ENCODE measurements around the gene CFAP91.

CFAP91 gene

DNA sequence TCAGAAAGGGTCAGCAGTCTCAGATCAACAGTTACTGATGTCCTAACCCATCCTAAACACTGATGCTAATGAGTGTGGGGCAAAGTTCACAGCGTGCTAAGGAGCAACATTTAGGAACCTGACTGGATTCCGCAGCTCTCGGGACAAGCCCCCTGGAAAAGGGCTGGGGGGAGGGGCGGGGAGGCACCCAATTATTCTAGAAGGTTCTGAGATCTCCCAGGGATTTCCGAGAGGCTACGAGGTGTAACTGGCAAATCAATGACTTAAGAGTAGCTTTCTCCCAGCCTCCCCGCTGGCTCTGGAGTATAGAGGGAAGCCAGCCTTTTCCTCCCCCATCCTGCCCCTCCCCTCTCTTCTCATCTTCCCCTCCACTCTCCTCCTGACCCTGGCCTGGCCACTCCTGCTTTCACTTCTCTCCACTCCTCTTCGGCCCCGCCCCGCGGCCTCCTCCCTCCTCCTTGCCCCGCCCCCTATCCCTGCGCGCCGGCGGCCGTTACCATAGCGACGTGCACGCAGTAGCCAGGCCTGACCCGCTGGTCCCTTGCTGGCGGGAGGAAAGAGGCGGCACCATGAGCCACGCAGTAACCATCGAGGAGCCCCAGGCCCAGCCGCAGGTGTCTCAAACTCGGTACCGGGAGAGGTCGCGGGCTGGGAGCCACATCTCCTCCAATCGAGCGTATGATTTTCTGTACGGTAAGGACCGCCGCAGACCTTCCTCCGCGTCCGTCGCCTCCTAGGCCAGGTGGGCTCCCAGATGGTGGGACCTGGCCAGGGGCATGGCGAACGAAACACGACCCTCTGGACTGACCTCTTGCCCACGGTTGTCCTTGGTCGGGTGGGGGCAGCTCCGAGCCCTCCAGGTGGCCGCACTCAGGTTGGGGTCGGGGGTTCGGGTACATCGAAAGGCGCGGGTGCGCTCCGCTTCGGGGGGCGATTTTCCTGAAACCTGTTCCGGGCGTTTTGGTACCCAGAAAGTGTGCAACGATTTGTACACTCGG, at the start of gene CFAP91:
CFAP91 (plus strand) TSS at position 493 of the 998 bp plus-strand sequence; CDS start at position 570, 77 bp downstream.
- DNase-seq = peak; percentile 93

DNA sequence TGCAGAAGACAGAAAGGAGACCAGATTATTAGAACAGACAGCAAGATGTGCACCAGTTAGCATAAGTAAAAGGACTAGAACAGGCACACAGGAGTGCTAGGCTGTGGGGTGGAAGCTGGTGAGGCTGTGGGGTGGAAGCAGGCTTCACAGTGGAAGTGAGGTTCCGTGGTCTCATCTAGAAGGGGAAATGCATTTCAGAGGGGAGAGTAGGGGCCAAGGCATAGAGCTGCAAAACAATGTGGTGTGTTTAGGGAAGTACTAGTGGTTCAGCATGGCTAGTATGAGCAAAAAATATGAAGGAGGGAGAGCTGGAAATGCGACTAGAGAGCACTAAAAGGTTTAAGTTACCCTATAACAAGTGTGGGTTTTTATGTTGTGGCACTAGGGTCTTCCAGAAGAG, 48.9 kb upstream of the CFAP91 start:
- DNase-seq = no peak

DNA sequence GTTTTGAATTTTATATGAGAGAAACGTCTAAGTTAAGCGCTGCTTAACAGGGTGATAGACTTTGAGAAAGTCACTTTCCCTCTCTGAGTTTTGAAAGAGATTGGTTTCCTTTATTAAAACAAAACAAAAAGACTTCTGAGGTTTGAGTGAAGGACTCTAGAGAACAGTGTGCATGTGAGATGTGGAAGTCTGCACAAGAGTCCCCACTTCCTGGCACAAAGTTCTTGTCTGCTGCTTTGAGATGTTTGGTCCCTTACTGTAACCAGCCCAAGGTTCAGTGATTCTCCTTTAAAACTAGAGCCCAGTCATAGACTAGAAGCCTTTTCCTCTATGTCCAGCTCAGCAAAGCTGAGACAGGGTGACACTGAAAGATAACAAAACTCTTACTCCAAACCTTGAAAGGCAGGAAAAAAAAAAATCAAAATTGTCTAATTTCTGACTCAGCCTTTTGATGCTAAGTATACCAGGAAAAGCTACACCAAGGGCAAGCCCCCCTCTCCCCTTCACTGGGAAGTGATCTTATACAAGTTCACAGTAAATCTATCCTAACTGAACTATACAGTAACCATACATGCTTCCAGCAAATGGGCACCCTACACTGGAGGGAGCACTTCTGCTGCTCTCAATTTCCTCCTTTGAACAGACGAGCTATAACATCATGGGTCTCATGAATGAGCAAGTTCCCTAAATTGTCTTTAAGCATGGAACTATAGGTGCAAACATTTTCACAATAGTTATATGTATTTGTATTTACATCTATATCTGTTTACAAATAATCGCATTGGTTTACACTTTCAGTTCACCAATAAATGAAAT, 44.7 kb upstream of the CFAP91 start:
- no peak for DNase-seq

DNA sequence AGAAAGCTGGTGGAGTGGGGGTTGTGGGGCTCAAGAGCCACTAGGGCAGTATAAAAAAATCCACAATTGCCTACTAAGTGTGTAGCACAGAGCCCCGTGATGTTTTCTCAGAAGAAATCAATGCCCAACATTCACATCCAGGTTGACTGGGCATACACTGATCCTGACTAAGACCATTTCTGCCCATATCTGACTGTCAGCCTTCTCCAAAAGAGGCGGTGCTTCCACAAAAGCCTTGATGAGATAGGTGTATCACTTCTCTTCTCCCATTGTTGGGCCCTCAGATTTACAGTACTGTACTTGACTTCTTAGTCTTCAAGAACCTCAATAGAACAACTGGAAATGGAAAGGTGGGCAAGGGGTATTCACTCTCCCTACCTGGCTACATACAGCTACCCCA, 43.8 kb upstream of the CFAP91 start:
- DNase-seq = no peak

DNA sequence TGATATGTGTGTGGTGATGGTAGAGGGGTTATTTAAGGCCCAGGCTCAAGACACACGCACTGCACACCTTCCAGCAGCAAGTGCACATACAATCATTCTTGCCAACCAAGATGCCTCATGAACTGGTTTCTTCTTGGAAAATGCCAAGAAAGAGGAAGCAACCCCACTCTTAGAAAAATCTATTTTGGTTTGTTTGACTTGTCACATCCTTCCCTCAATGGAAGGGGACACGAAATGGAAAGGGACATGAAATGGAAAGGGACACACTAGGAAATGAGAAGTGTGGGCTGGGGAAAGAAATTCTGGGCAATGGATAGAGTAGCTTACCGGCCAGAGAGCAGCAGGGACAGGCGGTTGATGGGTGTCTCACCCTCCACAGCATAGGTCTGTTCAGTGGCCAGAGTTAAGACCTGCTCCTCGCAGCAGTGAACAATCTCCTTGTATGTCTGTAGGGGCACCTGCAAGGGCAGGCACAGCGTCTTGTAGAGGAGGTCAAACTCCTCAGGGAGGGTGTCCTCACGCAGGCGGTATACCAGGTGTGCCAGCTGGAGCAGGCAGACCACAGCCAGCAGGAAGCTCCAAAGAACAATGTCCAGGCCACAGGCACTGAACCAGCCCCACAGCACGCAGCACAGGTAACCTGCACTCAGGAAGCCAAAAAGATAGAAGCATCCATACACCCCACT, 43.1 kb upstream of the CFAP91 start:
- DNase-seq = no peak

DNA sequence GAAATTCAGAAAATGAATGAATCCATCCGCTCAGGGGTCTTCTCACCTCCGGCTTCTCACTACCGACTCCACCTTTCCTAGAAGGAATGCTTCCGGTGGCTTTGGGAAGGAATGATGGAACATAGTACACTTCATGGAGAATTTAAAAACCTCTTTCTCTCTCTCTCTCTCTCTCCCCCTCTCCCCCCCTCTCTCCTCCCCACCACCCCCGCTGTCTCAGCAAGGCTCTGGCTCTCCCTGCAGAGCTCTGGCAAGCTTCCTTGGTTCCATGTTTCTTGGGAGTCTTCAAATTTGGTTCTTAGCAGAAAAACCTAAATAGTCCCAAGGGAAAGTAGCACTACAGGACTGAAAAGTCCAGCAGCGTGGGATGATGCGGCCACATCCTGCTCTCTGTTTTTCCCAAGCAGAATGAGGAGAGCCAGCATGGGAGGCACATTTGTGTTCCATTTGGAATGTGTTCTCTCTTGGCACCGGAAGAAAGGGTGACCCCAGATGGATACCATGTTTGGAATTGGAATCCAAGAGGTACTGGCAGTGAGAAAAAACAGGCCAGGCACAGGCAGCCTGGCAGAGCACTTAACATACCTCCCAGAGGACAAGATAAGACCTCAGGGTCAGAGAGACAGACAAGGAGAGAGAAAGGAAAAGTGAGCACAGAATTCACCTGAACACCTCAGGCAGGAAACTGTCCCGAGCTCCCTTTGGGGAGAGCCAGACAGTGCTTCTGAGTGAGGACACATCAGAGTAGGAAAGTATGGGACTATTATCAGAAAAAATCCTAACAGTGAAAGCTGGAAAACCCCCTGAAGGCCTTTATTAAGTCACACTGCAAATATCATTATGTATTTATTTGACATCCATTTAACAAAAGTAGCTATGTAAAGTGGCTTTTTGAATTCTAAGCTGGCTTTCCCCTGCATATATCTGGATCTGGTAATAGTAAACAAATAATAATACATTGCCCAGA, 42.1 kb upstream of the CFAP91 start, which contains the start of gene POPDC2:
POPDC2 (minus strand) TSS at position 116 of the 967 bp plus-strand sequence. CDS start 166 bp downstream, outside the sequence.
- no peak for DNase-seq

DNA sequence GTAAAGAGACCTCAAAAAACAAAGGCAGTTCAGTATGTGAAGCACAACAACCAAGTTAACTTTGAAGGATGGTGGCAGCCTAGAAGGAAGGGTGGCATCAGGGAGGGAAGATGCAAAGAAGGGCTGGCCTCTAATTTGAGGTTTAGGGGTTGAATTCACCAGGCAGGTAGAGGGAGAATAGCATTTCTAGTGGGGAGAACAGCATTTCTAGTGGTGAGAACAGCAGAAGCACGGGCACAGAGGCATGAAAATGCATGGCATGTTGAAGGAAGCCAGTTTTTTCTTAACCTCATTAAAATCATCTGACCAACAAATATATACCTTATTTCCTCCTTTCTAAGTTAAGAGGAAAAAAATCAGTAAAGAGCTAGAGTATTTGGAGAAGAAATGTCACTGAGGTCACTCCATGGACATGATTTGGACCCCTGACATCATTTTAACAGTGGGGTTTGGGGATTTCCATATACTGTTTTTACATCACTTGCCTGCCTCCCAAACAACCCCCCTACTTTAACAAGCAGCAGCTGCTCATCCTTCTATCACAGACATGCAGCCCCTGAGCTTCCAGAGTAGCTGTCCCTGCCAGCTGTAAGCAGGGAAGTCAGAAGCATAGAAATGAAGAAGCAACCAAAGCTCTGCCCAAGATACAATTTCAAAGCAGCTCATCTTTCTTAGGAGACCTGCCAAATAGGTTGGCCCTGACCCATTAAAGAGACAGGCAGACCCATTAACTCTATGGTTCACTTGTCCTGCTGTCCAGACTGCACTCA, 40.0 kb upstream of the CFAP91 start:
- no peak for DNase-seq

DNA sequence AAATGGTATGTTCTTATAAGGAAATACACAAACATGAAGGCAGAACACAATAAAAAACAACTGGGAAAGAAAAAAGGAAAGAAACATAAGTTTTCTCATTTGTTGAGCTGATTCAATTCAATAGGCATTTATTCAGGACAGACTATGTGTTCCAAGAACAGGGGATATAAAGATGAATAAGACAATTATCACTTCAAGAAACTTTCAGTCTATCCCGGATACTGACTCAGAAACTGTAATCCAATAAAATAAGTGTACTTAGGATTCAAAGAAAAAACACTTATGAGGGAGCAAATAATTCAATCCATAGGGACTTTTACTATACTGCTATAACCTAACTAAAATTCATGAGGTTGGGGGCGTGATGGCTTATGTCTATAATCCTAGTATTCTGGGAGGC, 38.9 kb upstream of the CFAP91 start:
- no peak for DNase-seq

DNA sequence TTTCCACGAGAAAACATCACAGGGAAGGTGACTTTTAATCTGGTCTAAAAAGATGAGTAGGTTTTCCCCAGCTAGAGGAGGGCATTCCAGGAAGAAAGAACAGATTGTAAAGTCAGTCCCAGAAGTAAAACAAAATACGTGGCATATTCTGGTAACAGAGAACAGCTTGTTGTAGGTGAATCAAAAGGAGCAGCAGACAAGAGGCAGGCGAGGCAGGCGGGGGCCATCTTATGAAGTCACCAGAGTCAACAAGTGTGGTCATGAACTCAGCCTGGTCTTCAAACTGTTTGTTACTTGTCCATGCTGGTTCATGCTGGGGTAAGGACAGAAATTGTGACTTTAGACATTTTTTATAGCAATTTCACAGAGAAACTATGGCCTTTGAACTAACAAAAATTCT, 38.5 kb upstream of the CFAP91 start:
- DNase-seq = no peak

DNA sequence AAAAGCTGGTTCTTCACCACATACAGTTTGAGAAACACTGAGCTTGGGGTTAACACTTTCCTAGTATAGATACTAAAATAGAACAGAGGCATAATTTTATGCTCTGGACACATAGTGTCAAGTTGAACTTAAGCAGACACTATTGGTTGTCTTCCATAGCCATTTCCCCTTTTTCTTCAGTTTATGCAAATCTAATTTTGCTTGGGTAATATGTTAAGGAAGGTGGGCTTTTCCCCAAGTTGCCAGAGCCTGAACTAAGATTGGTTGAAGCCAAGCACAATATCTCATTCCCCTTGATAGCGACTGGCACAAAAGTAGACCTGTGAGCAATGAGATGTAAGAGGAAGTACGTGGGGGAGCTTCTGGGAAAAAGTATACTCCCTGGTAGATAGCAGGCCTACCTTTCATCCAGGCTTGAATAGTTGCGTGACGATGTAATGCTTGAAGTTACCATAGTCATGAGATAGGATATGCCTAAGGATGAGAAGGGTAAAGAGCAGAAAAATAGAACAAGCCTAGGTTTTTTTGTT, 37.9 kb upstream of the CFAP91 start:
- no peak for DNase-seq

DNA sequence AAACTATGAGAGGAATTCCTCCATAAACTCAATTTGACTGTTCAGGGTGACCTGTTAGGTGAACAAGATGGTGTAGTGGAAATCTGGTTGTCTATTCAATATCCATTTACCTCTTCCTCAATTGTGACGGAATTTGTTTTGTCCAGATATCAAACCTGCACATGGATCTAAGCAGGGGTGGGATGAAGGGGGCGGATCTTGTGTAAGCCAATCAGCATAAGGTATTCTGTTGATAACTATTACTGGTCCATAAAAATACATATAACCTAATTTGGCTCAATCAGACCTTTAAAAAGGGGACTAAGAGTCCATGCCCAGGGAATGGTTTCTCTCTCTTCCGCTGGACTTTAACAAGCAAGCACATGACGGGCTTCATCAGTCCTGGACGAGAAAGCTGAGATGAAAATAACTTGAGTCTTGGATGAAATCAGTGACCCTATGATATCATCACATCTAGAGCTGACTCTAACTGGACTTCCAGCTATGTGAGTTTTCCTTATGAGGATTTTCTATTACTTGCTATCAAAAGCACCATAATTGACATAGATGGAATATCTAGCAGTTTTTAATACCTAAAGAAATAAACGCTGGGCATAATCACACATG, 36.8 kb upstream of the CFAP91 start:
- DNase-seq = no peak

DNA sequence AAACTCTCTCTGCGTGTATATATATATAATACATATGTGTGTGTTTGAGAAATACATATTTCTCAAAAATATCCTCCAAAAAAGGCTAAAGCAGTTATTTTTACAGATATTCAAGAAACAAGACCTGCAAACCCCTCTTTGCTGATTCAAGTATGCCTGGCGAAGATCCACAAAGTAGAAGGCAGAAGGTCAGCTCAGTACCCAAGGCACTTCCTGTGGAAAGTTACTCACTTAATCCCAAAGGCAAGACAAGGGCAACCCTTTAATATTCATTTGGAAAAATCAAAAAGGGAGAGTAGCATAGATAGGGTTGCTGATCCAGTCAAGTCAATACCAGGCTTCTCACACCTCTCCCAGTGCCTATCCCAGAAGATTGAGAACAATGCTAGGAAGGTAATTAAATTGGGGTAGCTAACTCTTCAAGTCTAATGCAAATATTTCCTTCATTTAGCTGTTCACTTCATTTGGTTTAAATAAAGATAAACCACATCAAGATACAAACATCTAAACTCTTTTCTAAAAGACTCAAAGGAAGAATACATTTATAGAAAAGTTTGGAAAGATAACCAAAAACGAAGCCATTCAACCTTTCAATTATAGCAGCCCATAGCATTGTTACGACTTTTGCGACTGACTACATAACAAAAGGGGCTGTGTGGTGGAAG, 32.8 kb upstream of the CFAP91 start:
- DNase-seq = no peak

DNA sequence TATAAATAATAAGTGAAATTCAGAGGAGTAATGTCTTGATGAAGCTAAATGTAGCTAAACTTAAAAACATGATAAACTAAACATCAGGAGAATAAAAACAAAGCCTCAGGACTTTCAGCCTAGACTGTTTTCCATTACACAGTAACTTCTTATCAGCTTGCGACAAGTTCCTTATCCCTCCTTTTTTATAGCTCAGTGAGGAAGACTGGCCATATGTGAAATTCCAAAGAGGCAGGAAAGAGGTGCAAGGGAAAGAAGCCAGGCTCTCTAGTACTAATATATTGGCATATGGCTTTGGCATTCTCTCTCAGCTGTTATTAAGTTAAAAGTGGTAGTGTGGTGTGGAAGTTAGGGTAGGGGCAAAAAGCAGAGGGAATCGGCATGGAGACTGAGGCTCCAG, 30.0 kb upstream of the CFAP91 start:
- DNase-seq = no peak

DNA sequence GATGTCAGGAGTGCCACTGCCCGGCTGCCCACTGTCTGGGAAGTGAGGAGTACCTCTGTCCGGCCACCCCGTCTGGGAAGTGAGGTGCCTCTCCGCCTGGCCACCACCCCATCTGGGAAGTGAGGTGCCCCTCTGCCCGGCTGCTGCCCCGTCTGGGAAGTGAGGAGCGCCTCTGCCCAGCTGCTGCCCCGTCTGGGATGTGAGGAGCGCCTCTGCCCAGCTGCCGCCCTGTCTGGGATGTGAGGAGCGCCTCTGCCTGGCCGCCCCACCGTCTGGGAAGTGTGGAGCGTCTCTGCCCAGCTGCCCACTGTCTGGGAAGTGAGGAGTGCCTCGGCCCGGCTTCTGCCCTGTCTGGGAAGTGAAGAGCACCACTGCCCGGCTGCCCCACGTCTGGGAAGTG, 28.9 kb upstream of the CFAP91 start:
- no peak for DNase-seq

DNA sequence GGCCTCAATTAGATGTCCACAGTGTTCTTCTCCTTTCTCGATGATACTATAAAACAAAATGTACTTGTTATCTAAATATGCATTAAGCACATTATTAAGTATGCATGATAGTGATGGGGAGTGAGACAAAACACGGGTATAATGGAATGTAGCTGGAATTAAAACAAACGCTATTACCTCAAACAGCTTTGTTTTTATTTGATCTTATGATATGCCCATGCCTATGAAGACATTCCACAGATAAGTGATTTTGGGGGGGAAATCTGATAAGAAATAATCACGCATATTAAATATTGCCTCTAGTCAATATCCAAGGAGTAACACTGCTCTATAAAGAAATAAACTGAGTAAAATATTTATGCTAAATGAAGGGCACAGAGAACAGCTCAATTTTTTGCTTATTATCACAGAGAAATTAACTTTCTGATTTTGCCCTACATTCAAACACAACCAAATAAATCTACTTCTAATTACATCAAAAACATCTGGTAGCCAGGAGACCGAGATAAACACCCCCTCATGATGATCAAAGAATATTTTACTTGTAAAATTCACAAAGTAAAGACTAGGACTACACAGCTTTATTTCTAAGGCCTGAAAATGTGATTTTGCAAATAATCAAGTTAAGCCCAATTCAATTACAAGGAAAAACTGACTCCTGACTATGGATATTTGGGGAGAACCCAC, 27.5 kb upstream of the CFAP91 start:
- DNase-seq = no peak

DNA sequence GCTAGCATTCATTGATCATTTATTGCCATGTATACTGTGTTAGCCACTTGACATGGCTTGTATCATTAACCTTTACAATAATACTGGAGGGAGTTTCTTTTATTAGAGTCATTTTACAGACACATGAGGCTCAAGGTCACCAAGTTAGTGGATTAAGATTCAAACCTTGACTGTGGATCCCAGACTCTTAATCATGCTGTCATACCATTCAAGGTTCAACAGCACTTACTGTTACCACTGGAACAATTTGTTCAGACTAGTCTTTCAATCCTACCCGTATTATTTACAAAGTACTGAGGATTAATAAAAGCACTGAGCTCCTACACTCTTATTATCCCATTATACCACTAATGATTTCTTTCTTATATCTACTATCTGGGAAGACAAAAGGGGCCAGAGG, 26.8 kb upstream of the CFAP91 start:
- DNase-seq = no peak

DNA sequence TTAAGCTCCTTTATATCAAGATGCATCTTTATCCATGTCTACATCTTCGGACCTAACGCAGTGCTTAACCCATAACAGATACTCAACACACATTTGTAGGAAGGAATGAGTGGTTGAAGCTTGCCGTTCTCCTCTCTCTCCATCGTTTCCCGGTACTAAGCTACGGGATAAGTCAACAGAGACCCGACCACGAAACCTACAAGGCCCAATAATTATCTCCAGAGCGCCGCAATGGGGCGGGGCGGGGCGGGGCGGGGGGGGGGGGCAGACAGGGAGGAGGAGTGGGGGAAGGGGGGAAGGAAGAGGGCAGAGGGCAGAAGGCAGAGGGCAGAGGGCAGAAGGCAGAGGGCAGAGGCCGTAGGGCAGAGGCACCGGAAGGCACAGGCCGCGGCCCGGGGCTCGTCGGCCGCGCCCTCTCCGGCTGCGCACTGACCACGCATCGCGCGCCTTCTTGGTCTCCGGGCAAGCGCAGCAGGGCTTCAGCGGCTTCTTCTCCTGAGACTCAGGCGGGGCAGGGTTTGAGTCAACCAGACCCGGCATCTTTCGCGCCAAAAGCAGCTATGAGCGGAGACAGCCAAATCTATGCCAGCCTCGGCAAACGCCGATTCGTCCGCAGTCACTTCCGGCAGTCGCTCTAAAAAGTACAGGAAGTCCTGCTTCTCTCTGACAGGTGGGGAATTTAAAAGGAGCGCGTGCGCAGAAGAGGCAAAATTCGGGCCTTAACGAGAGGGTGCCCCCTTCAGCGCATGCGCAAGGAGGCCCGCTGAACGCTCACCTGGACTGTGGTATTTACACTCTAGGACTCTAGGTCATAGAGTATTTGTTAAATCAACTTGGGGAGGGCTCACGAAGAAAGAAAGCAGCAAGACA, 25.8 kb upstream of the CFAP91 start, which contains the start of gene COX17:
COX17 (minus strand) TSS at position 636 of the 870 bp plus-strand sequence; CDS start at position 540, 96 bp downstream.
- peak; percentile 97 for DNase-seq

DNA sequence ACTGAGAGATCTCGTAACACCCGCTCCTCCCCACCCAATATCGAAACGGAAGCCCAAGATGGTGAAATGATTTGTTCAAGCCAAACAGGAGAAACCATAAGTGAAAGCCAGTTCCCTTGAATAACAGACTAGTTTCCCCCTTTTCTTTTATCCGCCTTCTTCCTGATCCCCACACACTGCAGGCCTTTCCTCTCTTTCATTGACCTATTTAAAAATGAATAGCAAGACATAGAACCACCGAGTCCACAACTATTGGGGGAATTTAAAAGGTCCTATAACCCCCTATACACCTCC, 25.2 kb upstream of the CFAP91 start:
- DNase-seq = no peak

Measured in DMS153 (cell line).